ENCODE measurements around the gene HSPA4L. TPM values are rescaled to one million over a fixed set of nuclear protein-coding genes. Genes with fewer than 3 reads are reported as not detected.

The HSPA4L gene
- total and polyA plus RNA-seq, 2 experiments from 2014 or later = 3.5 to 4.2 TPM

- TF ChIP-seq CTCF (conservative IDR thresholded peaks at IDR 0.05; ENCODE audit: low read depth in 2 of 2) (no peak), REST (IDR thresholded peaks at IDR 0.05; ENCODE audit: unreplicated experiment) (no peak), STAT1 (IDR thresholded peaks at IDR 0.05; ENCODE audit: unreplicated experiment) (no peak), CREB1 (CRISPR knock-in tag; IDR thresholded peaks at IDR 0.05; ENCODE audit: low read depth) (no peak)
Measured at GRCh38 chr4:127846765-127847164, 64.6 kb downstream of the HSPA4L start (continued).

- DNase-seq (ENCODE audit: low spot score) (no peak), ATAC-seq (no peak)
- H3K79me2 ChIP-seq (replicated peaks; ENCODE audit: insufficient read depth) = peaks cover 14% of the 10 kb centered on the region
- peaks cover 21% of the 10 kb centered on the region for H3K4me1 Mint-ChIP-seq
- no peaks in the 10 kb centered on the region for H3K27me3 ChIP-seq (ENCODE audit: insufficient read depth)
- no peak overlapping the region for H3K4me2 ChIP-seq
- no peak overlapping the region for H3K4me3 ChIP-seq
- no peaks in the 10 kb centered on the region for H3F3A ChIP-seq (replicated peaks; ENCODE audit: low read depth)
- no peaks in the 10 kb centered on the region for H4K20me1 ChIP-seq (replicated peaks; ENCODE audit: insufficient read depth)
- no peaks in the 10 kb centered on the region for H3K4me1 ChIP-seq (ENCODE audit: insufficient read depth)
- no peak overlapping the region for H3K27ac ChIP-seq (ENCODE audit: low read depth)
- H2AFZ ChIP-seq = no peak overlapping the region
- peaks cover 6% of the 10 kb centered on the region for H3K27me3 Mint-ChIP-seq (ENCODE audit: insufficient read depth, low read depth, poor library complexity)
- H3K36me3 ChIP-seq (ENCODE audit: insufficient read depth) = no peaks in the 10 kb centered on the region
- no peak overlapping the region for H3K4me3 Mint-ChIP-seq
- no peak overlapping the region for H3K27ac Mint-ChIP-seq
- H3K36me3 Mint-ChIP-seq (ENCODE audit: low read depth) = peaks cover 45% of the 10 kb centered on the region
- H3K9me3 Mint-ChIP-seq = peaks cover 39% of the 10 kb centered on the region
- 0 out of 2 replicates have a peak, but pooled peaks cover 4% of the 10 kb centered on the region for H3K9me2 ChIP-seq (ENCODE audit: insufficient read depth)
- TF ChIP-seq REST (IDR thresholded peaks at IDR 0.05; ENCODE audit: unreplicated experiment) (no peak), NANOG (IDR thresholded peaks at IDR 0.05; ENCODE audit: borderline replicate concordance) (no peak), CREB1 (CRISPR knock-in tag; IDR thresholded peaks at IDR 0.05; ENCODE audit: low read depth) (no peak), EZH2 (IDR thresholded peaks at IDR 0.05; ENCODE audit: low read depth, unreplicated experiment) (no peak), STAT1 (IDR thresholded peaks at IDR 0.05; ENCODE audit: unreplicated experiment) (no peak), ZNF114 (CRISPR knock-in tag; IDR thresholded peaks at IDR 0.05) (no peak), CTCF (conservative IDR thresholded peaks at IDR 0.05; ENCODE audit: low read depth in 2 of 2) (no peak), POLR2AphosphoS5 (IDR thresholded peaks at IDR 0.05; ENCODE audit: low read depth) (no peak), JUNB (IDR thresholded peaks at IDR 0.05; ENCODE audit: unreplicated experiment) (no peak), EZH2phosphoT487 (IDR thresholded peaks at IDR 0.05; ENCODE audit: unreplicated experiment) (no peak), ZNF331 (CRISPR knock-in tag; IDR thresholded peaks at IDR 0.05; ENCODE audit: low read depth) (no peak), ETS1 (IDR thresholded peaks at IDR 0.05) (no peak)
Measured at GRCh38 chr4:127849505-127850234, 67.5 kb downstream of the HSPA4L start.

All from GM23338 (cell line).